GM19463 (cell line): ENCODE measurements around the gene RBM19.

Source experiments
- ATAC-seq: cut with Tn5 transposase; IDR thresholded peaks from one replicate; pipeline ENCODE4 v1.9.1; 2021; ENCODE audit warnings: mild to moderate bottlenecking, moderate library complexity; ENCODE audit not compliant: unreplicated experiment

Gene RBM19

DNA sequence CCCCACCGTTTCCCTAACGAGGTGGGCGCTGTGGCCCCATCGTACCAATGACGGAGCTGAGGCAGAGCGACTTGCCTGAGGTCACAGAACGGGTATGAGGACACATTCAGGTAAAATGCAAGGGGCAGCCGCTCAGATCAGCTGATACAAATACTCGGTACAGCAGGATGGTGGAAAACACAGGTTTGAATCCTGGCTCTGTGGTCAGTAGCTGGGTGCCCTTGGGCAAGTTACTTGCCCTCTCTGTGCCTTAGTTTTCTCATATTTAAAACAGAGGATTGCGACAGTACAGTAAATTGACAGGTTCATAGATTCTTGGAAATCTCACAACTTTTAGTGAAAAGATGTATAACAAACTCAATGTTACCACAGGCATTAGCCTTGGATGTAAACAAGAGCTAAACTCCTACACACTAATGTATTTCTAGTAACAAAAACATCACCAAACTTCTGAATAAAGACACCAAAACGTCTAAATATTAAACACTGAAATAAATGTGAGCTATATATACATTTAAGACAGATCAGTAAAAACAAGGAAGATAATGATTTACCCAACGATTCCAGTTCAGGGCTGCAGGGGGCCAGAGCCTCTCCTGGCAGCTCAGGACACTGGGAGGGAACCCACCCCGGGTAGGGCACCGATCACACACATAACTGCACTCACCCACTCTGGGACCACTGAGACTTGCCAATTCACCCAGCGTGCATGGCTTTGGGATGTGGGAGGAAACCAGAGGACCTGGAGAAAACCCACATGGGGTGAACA is 128.4 kb downstream of the RBM19 start:
- ATAC-seq = no peak

DNA sequence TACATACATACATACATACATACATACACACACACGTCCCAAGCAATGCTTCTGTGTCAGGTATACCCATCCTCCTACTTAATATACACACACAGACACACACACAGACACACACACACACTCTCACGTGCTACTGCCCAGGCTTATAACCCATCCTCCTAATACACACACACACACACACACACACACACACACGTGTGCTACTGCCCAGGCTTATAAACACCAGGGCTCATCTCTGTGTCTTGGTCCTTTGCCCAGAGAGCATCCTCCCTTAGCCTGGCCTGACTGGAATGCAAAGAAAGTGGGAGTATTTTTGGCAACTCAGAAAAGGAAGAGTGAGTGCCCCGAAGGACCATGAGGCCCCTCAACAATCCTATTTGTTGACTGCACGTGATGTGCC is 129.0 kb downstream of the RBM19 start:
- no peak for ATAC-seq

DNA sequence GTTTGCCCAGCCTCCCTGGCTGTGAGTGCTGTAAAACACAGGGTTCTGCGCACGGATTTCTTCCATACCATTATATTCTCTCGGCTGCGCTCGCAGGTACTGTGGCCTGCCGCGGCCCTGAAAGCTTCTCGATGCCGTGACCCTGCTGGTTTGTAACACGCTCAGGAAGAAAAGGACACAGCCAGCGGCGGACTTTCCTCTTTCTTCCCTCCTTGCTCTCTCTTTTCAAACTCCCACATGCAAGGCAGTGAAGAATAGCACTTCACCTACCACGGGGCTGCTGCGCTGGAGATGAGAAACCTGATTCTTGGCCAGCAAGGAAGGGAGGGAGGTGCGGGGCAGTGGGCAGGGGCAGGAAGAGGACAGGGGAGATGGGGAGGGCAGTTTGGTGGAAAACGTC is 130.2 kb downstream of the RBM19 start:
- no peak for ATAC-seq

DNA sequence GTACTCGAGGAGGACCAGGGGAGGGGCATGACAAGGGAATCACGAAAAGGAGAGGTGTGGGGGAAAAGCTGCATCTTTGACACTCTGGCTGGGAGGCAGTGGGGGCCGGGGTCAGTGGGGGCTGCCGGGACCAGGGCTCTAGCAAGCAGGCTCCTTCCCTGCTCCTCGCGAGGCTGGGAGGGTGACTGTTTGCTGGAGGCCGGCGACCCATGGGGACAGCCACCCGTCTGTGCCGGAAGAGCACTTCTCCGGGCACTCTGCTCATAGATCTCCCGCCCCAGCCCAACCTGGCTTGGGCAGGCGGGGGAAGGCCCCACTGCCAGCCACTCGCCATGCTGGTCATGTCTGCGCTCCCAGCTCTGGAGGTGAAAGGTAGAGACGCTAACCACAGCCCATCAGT is 130.7 kb downstream of the RBM19 start:
- no peak for ATAC-seq

DNA sequence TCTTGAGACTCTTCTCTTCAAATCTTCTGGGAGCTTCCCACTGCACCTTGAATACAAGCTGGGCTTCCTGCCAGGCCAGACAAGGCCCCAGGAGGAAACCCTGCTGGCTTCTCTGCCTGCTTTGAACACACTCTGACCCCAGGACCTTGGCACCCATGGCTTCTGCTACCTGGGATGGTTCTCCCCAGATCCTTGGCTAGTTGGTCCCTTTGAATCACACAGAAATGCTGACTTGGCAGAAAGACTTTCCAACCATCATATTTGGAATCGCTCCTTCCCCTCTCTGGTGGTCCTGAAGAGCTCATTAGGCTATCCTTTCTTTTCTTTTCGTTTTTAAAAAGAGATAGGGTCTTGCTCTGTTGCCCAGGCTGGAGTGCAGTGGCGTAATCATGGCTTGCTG is 132.7 kb downstream of the RBM19 start:
- no peak for ATAC-seq

DNA sequence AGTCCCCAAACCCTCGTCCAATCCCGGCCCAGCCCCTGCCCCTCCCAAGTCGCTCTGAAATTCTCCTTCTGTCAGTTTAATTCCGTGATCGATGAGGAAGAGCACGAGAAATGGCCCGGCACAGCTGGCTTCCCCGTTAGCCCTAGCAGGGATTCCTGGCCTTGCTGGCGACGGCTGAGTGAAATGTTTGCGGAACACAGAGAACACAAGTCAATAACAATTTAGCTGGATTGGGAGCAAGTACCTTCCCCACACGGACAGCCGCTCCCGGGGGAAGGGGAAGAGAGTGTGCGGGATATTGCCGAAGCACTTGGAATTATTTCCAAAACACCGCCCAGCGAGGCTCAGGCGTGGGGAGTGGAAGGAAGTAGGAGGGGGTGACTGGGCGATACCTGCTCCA is 134.6 kb downstream of the RBM19 start:
- ATAC-seq = no peak

DNA sequence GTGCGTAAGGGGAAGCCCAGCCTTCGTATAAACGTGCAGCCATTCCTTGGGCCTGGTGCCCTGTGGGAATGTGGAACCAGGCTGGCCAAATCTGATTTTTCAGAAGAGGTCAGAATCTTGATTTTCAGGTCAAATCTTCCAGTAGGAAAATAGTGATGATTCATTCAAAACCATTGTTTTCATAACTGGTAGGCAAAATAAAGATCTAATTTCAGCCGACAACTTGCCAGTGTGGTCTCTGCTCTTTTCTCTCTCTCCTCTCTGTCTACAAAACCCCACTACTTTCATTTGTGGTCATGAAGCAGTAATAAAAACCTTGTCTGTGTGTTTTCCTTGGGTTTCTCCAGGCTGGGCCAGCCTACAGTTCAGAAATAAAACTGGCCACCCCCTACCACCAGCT is 135.1 kb downstream of the RBM19 start:
- ATAC-seq = no peak

DNA sequence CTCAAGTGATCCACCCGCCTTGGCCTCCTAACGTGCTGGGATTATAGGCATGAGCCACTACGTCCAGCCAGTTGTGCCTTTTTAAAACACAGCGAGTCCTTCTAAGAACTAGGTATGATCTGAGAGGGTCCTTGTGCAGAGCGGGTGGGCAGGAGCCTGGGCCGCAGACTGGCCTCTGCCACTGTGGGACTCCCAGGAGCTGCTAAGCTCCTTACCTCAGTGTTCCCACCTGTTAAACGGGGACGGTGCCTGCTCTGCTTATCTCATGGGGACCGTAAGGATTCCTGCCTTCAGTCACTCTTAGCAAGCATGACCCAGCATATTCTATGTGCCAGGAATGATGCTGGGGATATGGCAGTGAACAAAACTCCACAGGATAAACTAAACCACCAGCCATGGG is 136.9 kb downstream of the RBM19 start:
- ATAC-seq = no peak

DNA sequence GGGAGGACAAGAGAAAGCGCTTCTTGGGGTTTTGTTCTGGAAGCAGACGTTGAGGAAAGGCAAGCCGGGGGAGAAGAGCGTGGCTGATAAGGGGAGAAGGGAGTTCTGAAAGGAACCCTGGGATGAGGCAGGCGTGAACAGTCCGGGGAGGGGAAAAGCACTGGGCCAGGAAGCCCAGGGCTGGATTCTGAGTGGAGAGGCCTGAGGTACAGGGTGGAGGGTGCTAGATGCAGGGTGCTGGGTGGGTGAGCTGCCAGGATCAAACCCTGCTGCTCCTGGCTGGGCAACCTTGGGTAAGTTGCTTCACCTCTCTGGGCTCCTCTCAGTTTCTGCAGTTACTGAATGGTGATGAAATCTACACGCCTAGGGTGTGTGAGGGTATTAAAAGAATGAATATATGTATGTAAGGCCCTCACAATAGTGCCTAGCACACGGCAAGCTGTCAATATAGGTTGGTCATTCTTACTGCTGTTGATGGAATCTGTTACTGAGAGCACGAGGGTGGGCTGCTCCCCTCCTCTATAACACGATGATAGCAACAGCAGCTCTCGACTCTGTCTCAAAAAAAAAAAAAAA is 138.5 kb downstream of the RBM19 start:
- ATAC-seq = no peak

DNA sequence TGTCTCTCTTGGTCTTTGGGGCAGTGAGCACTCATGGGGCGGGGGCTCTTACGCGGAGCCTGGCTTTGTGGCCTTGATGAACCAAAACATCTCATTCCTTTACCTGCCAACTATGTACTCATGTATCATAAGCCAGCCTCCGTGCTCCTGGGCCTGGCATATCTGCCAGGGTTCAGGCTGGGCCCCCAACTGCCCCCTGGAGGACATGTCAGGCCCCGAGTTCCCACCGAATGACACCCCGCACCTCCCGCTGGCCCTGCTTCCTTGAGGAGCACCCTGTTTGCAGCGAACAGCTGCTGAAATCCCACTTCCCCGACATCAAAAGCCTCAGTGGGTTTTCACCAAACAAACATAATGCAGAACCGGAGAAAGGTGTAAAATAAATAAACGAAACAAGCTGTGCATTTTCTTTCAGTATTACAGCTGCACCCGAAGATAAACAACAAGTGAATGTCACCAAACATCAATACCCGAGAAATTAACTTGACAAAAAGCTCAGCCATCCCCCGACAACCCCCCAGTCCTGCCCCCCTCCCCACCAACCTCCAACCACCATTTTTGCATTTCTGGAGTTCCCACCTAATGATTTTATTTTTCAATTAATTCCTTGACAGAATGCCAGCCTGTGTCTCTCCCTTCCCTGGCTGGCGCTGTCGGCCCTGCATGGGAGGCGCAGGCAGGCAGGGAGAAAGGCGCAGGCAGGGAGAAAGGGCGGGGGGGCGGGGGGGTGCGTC is 139.2 kb downstream of the RBM19 start:
- ATAC-seq = no peak

DNA sequence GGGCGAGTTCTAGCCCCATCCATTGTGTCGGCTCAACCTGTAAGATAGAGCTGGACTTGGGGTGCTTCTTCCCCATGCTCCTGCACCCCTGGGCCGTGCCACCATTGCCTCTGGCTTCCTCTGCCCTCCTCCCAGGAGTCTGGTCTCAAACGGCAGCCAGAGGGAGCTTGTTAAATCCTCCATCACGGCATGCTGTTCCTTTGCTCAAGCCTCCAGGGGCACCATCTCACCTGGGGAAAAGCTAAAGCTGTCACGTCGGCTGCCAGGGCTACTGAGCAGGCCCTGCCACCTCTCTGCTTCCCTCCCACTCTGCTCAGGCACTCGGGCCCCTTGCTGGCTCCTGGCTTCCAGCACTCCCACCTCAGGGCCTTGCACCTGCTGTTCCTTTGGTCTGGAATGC is 140.4 kb downstream of the RBM19 start:
- ATAC-seq = no peak

DNA sequence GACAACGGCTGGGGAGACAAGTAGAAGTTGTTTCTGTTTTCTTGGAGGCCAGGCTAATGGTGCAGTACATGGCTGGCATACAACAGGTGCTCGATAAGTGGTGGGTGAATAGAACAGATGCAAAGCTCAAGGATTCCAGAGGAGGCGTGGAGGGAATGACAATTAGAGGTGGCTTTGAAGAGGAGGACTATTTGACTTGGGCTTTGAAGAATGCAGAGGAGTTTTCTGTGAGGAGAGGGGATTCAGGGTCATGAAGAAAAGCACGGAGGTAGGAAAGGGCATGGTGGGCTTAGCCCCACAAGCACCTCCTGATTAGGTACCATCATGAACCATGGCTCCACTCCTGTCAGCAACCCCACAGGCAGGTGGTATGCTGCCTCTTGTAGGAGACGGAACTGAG is 142.3 kb downstream of the RBM19 start:
- no peak for ATAC-seq

DNA sequence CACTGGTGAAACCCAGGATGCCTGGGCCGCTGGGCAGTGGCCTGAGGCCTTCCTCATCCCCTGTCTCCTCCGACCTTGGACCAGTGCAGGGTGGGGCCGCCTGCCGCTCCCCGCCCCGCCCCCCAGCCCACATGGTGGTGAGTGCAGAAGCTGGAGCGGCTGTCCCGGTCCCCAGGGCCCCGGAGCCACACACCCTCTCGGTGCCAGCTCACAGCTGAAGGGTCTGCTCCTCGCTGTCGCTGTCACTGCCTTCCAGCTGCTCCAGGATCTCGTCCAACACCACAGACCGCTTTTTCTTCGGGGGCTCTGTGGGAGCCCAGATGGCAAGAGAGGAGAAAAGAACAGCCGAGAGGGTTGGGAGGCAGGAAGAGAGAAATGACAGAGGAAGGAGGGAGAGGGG is 143.1 kb downstream of the RBM19 start:
- ATAC-seq = no peak

DNA sequence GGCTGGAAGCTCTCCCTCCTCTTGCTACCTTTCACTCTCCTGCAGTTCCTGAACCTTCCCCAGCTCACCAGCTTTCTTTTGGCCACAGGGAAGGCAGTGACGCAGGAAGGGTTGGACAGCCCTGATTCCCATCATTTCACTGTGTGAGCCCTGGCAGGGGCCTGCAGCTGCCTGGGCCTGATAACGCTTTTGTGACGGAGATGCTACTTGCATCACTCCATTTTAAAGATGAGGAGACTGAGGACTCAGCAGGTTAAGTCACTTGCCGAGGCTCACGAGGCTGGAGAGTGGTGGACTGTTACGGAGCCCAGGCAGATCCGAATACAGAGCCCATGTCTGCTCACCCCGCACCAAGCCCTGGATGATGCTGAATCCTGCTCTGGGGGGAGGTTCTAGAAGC is 145.3 kb downstream of the RBM19 start:
- ATAC-seq = no peak

DNA sequence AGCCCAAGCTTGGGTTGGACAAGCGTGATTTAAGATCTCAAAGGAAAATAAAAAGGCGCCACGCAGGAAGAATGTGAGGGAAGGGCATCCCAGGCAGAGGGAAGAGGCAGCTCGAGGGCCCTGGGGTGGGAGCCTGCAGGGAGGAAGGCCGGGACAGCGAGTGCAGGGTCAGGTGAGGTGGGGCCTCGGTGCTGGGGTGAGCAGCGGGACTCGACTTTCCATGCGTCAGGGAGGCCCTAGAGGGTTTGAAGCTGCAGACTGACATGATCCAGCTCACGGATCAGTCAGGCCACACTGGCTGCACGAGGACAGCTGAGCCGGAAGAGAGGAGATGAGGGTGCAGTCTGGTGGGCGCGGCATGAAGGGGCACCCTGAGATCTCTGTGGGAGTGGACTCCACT is 145.8 kb downstream of the RBM19 start:
- no peak for ATAC-seq

DNA sequence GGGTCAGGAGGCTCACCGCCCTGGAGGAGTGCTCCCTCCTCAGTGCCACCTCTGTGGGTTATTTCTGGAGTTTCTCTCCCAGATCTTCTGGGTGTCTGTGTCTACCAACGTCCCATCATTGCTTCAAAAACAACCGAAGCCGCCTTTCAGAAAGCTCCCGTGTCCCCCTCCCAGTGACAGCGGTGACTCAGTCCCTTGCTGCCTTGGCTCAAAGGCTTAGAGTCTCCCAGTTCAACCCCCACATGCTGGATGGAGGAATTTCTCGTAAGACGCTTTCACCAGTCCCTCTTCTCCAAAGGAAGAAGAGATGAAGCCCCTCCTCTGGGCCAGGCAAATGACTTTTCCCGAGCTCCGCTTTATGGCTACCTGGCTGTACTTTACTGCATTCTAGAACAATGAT is 146.6 kb downstream of the RBM19 start:
- ATAC-seq = no peak

DNA sequence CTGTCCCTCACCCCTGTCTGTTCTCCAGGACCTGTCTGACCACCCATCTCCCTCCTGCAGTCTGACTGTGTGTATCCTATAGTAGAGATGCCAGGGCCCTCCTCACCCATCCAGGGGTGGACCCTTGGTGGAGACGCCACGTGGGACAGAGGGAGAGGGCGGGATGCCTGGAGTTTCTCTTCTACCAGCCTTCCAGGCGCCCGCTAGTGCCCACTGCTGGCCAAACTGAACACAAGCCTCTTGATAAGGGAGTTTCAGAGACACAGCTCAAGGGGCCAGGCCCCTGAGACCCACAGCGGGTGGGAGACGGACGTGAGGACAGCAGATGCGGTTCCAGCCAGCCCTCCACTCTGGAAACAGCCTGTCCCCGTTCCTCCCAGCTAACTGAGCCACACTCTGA is 147.3 kb downstream of the RBM19 start:
- no peak for ATAC-seq

DNA sequence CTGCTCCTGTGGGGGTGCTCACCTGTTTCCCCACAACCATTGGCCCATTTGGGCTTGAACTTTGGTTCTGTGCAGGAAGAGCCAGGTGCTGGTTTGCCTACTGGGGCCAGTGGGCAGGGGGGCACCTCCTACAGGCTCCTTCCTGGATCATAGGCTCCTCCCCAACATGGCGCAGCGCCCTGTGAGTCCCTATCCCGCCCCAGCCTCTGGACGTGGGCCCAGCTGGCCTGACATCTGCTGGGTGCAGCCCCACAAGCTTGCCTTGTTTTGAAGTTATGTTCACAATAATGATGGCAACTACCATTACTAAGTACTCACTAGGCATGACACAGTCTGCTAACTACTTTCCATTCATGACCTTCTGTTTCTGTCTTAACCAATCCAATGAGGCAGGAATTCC is 147.8 kb downstream of the RBM19 start:
- no peak for ATAC-seq

DNA sequence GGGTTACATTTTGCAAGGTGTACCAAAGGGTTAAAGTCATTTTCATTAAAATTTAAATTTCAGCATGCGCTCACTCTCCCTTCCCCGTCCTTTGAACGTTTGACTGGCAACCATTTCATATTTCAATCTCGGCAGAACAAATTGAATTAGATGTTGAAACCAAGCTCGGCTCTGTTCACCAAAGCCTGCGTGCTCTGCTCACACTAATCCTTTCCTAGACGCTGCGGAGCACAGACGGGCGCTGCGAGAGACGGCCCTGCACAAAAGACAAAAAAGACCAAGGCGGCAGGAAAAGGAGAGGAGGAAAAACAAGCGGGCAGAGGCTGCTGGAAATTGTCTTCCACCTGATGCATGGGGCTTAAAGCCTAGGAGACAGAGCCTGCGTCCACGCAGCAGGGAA is 149.3 kb downstream of the RBM19 start:
- no peak for ATAC-seq

DNA sequence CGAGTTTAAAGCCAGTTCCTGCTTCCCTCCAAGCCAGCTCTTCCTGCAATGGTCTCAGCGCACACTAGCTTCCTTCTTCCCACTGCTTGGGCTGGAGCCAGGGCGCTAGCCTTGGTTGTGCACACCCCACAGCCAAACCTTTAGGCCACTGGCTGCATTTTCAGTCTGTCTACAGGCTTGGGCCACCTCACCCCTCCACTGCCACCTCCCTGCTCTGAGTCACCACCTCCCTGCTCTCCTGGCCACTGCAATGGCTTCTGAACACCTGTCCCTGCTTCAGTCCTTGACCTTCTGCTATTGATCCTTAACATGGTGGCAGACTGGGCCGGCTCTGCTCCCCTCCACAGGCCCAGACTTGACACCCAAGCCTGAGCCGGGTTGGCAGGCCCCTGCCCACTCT is 151.1 kb downstream of the RBM19 start:
- ATAC-seq = no peak

DNA sequence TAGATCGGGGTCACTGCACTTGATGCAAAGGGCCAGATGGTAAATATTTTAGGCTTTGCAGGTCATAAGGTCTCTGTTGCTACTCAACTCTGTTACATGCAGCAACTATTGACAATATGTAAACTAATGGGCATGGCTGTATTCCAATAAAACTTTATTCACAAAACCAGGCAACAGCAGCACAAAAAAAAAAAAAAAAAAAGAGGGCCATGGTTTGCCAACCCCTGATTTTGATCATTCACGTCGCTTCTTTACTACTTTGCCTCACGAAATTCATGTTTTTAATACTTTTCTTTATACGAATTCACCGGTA is 152.9 kb downstream of the RBM19 start:
- no peak for ATAC-seq

DNA sequence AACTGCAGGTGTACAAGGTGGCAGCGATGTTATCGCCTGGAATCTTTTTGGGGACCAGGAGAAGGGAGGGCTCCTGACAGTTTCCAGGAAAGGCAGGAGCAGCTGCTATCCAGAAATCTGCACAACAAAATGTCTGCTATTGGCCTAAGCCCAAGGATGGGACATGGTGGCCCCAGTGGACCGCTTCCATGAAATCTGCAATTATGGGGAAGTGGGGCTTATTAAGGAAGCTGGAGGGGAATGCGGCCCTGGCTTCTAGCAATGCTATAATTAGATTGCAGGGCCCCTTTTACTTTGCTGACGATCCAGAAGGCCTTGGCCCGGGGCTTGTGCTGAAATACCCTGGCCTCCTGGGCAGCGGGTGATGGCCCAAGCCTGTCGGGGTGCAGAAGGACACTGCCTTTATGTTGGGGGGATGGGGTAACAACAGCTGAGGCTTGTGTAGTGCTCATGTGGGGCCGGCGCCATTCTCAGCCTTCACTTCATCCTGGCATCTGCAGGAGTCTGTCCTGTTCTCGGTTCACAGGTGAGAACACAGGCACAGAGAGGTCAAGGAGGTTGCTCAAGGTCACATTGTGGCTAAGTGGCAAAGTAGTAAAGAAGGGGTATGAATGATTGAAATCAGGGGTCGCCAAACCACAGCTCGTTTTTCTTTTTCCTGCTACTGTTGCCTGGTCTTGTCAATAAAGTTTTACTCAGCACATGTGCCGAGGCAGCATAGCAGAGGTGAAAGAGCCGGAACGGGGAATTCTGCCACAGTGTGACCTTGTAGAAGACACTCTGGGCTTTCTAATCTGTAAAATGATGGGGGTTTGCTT is 153.5 kb downstream of the RBM19 start:
- no peak for ATAC-seq
